NCI-H2107 (cell line): ENCODE results near the gene LRRC37A3.
"Not testable (repeated sequence)": the region's sequence is repeated elsewhere in the genome, so short reads cannot be mapped to it uniquely, and the experiment has no call there.

Experiments
- DNase-seq: peaks from one replicate; lab custom pipeline; 2025; lab: John Stamatoyannopoulos, UW

Gene LRRC37A3

DNA sequence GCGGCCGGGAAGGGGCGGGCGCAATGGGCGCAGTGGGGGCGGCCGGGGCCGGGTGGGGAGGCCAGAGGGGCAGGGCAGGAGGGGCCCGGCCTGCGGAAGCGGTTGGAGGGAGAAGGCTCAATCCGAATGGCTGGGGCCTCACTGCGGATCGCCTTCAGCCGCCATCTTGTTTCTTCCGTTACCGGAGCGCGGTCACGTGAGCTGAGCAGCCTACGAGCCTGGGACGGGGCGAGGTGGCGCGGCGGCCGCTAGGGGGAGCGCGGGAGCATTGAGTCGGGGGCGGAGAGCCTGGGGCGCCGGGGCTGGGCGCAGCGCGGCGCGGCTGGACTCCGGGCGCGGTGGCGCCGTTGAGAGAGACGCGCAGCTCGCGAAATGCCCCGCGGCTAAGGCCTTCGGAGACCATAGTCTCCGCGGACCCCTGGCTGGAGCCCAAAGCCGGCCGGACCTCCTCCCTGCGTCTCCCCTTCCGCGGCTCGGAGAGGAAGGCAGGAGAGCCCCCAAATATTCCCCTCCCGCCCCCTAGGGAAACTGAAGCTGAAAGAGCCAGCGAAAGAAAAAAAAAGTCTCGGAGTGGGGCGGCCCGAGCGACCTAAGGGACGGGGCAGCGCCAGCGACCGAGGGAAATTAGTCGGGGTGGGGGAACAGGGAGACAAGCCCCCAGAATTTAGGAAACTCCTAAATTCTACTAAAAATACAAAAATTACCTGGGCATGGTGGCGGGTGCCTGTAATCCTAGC is at the start of gene LRRC37A3:
Gene LRRC37A3 (minus strand): TSS at position 190 of the 737 bp plus-strand sequence. CDS start 22,221 bp downstream, outside the sequence.
- peak; percentile 96 for DNase-seq

DNA sequence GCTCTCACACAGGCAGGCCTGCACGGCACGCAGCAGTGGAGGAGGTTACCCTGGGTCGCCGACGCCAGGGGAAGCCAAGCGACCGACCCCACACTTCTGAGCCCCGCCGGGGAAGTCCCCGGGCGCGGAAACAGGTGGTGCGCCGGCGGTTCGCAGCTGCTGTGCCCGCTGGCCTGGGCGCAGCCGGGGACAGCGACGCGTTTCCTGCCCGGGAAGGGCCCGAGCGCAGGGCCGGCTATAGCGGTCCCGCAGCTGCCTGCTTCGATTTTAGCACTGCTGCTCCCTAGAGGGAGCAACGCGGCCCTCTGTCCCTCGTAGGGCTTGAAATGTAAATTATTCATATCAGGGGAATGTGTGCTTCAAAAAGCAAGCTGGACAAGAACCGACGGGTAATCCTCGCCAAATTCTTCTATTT is 46.6 kb upstream of the LRRC37A3 start:
- not testable (repeated sequence) for DNase-seq

DNA sequence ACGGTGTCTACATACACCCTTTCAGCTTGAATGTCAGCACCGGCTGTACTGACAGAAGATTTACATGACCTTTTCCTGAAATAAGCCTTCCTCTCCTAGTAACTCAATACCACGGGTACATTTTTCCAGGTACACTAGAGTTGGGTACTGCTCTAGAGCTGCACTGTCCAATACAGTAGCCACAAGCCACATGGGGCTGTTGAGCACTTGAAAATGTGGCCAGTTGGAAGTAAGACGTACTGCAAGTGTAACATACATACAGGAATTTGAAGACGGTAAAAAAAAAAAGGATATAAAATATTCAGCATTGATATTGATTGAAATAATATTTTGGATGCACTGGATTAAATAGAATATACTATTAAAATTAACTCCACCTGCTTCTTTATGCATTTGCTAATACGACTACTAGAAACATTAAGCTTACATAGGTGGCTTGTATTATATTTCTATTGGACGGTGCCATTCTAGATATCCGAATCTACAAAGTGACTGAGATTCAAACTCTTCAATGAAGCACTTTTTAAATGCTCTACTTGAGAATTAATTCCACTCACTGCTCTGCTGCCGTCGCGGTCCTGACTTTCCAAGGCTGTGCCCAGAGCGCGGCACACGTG is 46.1 kb upstream of the LRRC37A3 start:
- not testable (repeated sequence) for DNase-seq

DNA sequence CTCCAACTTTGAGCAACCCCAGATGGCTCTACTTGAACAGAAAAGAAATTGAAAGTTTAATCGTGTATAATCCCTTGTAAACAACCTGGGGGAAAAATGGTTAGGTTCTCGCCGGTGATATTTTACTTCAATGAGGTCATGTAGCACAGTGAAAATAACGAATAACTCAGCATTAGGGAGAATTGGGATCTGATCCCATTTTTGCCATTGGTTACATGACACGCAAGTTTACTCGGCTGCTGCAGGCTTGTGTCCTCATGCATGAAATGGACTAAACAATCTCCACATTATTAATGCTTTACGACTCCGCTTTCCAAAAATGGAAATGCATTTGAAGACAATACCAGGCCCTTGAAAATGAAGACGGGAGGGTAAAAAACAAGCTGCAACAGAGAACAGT is 45.5 kb upstream of the LRRC37A3 start:
- no peak for DNase-seq

DNA sequence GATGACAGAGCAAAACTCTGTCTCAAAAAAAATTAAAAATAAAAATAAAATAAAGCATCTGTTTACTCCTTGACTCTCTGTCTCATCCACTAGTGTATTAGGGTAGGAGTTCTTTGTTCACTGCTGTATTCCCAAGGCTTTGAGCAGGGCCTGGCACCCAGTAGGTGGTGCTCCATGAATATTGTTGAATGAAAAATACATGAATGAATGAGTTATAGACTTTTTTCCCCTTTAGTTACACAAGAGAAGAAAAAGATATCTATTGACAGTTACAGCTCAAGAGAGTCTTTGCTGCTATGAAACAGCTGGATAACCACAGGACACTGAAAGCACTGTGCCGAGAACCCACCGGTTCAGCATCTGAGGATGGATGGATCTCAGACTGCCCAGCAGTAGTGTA is 44.5 kb upstream of the LRRC37A3 start:
- not testable (repeated sequence) for DNase-seq

DNA sequence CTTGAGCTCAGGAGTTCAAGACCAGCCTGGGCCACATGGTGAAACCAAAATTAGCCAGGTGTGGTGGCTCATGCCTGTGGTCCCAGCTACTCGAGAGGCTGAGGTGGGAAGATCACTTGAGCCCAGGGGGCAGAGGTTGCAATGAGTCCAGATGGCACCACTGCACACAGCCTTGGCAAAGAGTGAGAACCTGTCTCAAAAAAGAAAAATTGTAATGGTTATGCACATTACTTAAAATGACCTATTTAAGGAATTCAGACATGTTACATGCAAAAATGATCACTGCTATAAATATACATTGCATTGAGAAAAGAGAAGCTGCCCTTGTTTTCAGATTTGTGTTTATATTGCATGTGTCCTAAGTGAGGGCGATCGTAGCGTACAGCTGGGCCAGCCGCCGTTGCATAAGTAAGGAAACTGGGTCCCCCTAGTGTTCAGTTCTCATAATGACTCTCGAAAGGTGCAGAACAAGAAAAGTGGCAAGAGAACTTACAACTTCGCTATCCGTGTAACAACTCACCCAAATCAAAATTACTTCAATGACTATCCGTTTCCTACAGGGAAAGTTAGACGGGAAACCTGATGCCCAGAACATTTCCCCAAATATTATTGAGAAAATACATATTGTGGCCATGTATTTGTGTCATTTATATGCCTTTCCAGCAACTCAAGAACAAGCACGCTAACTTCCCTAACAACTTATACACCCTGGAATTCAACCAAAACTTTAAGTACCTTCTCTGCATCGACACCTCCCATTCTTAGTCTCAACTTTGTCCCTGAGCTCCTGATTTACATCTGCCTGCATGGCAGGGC is 42.5 kb upstream of the LRRC37A3 start:
- peak; percentile 57 for DNase-seq

DNA sequence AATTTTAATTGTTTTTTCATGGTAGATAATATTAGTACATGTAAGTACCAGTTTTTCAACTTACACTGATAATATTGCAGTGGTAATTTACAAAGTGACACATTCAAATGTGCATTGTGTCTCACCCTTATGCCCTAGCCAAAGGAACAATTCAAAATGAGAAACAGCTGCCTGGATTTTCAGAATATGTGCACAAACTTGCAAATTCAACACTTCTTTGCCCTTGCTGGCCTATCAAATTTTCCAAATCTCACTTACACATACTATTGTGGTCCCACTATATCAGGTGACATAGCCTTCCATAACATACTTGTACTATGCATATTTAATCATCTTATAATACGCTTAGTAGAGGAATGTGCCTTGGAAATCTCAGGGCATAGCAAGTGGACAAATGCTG is 32.6 kb upstream of the LRRC37A3 start:
- DNase-seq, result no peak

DNA sequence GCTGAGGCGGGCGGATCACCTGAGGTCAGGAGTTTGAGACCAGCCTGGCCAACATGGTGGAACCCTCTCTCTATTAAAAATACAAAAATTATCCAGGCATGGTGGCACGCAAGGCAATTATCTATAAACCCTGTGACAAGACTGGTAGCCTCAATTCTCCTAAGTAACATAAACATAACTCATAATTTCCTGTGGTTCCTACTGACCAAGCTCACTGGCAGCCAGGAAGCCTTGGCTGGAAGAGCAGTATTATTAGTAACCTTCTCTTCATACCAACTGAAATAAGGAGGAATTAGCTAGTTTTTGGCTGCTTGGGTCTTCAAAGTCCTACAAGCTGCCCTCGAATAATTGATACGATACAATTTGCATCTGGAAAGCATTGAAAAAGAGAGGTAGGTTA is 31.6 kb upstream of the LRRC37A3 start:
- no peak for DNase-seq

DNA sequence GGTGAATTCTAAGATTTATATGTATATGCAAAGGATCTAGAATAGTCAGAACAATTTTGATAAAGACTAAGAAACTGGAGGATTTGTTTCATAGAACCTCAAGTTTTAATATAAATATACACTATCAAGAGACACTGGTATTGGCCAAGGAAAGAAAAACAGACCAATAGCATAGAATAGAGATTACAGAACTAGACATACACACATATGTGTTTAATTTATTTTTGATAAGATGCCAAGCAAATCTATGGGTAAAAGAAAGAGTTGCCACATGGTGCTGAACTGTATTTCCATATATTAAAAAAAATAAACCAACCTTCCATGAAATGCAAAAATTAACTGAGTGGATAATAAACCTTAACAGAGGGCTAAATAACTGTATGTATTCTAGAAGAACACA is 27.9 kb upstream of the LRRC37A3 start:
- no peak for DNase-seq

DNA sequence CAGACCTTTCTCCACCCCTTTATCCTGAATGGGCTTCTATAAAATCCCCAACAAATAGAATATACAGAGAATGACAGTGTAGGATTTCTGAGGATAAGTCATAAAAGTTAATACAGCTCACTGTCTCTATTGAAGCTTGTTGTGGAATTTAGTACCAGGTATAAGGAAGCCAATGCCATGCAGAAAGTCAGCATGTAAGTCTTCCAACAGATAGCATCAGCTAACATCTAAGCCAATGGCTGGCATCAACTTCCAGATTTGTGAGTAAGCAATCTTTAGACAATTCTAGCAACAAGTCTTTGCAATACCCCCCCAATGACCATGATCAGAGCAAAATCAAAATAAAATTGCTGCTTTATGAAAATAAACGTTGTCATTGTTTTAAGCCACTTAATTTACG is 22.5 kb upstream of the LRRC37A3 start:
- DNase-seq, result no peak

DNA sequence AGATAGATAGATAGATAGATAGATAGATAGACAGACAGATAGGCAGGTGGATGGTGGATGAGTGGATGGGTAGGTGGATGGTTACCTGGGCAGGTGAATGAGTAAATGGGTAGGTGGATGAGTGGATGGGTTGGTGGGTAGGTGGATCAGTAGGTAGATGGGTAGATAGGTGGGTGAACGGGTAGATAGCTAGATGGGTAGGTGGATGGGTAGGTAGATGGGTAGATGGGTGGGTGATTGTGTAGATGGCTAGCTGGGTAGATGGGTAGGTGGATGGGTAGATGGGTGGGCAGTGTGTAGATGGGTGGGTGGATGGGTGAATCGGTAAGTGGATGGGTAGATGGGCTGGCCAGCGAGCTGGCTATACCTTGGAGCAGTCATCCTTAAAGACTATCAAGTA is 21.8 kb upstream of the LRRC37A3 start:
- DNase-seq, result no peak

DNA sequence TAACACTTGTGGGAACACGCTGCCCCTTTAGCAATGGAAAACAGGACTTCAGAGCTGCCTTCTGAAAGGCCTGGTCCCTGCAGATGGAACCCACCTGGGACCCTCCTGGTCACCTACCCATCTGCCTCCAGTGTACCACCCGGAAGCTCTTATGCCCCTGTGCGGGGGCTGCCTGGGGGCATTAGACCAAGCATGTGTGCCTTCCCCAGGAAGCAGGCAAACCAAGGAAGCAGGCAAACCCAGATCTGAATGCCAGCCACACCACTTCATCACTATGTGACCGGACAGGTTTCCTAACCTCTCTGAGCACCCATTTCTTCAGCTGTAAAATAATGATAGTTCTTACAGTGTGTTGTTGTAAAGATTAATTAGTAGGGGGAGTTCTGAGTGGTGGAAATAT is 20.8 kb upstream of the LRRC37A3 start:
- DNase-seq, result no peak

DNA sequence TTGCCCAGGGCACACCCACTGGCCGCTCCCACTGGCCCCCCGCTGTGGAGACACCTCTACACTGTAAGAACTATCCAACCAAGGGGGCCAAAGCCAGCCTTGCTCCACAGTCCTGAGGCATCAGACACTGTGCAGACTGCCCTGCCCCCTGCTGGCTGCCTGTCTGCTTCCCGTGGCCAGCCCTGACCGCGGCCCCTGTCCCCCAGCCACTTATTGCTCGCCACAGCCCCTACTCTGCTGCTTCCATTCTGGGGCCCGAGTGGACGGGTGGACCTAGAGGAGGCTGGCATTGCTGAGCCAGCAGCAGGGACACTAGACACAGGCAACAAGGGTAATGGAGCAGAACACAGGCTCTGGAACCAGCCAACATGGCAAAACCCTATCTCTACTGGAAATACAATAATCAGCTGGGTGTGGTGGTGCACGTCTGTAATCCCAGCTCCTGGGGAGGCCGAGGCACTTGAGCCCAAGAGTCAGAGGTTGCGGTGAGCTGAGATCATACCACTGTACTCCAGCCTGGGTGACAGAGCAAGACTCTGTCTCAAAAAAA is 19.7 kb upstream of the LRRC37A3 start:
- no peak for DNase-seq

DNA sequence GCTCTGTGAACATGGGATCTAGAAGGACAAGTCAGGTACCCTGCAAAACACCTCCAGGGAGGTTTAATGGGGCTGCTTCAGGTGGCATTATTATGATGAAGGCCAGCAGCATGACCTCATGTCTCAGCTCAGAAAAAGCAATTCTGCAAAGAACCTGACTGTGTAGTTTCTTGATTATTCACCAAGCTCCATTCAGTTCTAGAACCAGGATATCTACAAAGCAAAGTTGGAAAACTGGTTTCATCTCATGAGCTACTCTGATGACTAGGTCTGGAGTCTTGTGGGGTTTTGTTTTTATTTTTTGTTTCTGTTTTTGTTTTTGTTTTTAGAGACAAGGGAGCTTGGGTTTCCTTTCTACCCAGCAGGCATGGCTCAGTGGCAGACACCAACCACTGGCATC is 19.0 kb upstream of the LRRC37A3 start:
- no peak for DNase-seq

DNA sequence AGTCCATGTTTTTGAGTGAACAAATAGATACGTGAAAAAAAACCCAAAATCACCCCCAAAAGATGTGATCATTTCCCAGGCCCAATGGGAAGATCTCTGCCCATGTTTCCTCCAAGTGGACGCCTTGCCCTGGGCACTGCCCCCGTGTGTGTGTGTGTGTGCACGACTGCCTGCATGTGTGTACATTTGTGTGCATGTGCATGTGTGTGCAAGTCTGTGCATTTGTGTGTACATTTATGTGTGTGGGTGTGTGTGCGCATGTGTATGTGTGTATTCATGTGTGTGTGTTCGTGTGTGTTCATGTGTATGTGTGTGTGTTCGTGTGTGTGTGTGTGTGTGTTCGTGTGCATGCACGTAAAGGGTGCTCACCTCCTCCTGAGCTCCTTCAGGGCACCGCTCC is 16.8 kb upstream of the LRRC37A3 start:
- no peak for DNase-seq

DNA sequence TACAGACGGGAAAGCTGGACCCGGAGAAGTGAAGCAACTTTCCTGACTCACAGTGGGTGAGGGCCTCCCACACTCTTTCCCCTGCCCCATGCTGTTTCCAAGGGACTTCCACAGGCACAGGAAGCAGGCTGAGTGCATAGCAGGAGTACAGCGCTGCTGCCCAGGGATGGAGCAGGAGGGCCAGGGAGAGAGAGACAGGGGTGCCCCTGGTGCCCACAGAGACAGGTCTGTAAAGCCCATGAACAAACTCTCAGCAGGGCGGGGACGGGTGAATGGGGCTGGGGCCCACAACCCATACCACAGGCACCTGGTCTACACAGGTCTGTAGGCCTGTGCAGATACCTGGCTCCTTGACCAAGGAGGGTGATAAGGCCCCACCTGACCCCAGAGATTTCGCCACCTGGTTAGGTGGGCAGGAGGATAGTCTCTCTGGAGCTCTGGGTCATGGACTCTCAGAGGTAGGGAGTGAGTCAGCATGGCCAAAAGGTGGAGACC is 15.1 kb upstream of the LRRC37A3 start:
- not testable (repeated sequence) for DNase-seq

DNA sequence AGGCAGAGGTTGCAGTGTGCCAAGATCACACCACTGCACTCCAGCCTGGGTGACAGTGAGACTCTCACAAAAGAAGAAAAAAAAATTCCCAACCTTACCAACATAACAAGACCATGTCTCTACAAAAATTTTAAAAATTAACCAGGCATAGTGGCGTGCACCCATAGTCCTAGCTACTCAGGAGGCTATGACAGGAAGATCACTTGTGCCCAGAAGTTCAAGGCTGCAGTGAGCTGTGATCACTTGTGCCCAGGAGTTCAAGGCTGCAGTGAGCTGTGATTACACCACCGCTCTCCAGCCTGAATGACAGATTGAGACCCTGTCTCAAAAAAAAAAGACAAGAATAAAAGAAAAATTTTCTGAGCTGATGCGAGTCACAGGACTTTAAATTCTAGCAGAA is 13.6 kb upstream of the LRRC37A3 start:
- not testable (repeated sequence) for DNase-seq

DNA sequence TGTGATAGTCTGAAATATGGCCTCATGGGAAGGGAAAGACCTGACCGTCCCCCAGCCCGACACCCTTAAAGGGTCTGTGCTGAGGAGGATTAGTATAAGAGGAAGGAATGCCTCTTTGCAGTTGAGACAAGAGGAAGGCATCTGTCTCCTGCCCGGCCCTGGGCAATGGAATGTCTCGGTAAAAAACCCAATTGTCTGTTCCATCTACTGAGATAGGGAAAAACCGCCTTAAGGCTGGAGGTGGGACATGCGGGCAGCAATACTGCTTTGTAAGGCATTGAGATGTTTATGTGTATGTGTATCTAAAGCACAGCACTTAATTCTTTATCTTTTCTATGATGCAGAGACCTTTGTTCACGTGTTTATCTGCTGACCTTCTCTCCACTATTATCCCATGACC is 11.1 kb upstream of the LRRC37A3 start:
- DNase-seq, result not testable (repeated sequence)

DNA sequence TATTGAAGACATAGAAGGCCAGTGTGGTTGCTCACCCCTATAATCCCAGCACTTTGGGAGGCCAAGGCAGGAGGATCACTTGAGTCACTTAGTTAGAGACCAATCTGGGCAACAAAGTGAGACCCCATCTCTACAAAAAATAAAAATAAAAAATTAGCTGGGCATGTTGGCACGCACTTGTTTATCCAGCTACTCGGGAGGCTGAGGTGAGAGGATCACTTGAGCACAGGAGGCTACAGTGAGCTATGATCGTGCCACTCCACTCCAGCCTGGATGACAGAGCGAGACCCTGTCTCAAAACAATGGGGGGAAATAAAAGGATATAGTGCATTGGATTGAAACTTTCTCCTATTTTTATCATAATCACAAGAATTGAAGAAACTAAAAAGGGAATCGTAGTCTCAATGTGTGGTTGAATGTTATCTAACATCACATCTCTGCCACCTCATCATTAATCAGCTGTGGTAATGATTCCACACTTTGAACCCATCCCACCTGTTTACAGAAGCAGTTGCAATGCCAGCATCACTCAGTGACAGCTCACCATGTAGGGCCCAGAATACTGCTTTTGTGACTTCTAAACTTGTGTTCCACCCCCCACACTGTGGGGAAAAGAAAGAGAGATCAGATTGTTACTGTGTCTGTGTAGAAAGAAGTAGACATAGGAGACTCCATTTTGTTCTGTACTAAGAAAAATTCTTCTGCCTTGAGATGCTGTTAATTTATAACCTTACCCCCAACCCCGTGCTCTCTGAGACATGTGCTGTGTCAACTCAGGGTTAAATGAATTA is 10.3 kb upstream of the LRRC37A3 start:
- DNase-seq, result not testable (repeated sequence)

DNA sequence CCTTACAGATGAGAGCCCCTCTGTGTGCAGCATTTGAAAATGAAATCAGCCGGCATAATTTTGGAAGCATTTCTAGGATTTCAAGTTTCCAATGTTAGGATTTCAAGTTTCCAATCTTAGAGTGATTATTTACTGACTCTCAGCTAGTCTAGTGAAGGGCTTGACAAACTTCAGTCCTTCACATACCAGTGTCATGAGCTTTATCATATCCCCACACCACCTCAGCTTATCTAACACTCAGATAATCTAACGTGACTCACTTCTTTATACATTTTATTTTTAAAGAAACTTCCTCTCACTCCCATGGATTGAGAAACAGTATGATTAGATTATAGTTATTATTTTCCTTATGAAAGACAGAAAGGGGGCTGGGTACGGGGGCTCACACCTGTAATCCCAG is 9.4 kb upstream of the LRRC37A3 start:
- not testable (repeated sequence) for DNase-seq

DNA sequence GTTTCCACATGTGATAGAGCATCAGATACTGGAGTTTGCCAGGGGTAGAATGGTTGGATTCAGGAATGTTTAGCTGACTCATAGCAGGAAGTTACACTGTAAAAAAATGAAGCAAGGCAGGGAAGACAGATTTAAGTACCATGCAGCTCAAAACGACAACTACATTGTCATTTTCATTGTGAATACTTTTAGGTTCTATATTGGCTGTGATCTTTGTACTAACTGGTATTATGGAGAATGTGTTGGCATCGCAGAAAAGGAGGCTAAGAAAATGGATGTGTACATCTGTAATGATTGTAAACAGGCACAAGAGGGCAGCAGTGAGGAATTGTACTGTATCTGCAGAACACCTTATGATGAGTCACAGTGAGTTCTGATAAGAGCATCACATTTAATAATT is 8.2 kb upstream of the LRRC37A3 start:
- DNase-seq, result peak; percentile 56

DNA sequence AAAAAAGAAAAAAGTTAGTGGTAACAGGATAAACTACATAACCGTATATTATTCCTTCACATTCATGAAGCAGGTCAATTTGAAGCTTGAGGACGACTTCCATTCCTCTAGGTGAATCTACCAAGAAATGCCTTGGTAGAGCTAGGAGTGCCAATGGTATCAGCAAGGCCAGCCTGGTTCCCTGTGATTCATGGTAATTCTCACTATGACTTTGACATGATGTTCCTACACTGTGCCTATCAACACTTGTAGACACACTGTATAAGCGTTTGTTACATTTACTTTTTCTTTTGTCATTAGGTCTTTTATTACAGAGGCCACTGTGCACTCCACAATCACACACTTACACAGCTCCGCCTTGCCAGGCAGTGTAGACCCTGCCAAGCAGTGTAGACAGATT is 7.2 kb upstream of the LRRC37A3 start:
- DNase-seq, result not testable (repeated sequence)
